ENCODE data around the gene CASR.

The CASR gene

DNA sequence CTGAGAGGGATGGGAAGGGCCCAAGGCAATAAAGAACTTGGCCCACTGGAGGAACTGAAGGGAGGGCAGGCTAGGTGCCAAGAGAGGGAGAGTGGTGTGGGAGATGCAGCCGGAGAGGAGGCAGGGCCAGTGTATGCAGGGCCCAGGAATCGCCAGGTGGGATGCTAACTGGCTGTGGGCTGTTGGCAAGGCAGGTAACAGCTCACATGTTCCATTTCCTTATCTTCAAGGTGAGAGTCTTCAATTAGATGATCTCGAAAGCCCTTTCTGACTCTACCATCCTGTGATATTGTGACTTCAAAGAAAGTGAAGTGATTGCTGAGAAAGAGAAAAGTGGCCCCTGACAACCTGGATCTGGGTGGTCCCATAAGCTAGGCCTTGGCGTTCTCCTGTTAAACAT, 49.0 kb downstream of the CASR start:
- H3K4me1 Mint-ChIP-seq (ENCODE audit: low read depth) = peaks cover 17% of the 10 kb centered on the region
- H3K27ac Mint-ChIP-seq = no peak overlapping the region
- H3K9me3 Mint-ChIP-seq (ENCODE audit: low read depth) = no peaks in the 10 kb centered on the region
- H3K36me3 Mint-ChIP-seq = no peaks in the 10 kb centered on the region
- no peak overlapping the region for H3K4me3 Mint-ChIP-seq
- H3K27me3 Mint-ChIP-seq = peaks cover 3% of the 10 kb centered on the region

GRCh38 chr3:122233101-122233952, 49.9 kb downstream of the CASR start:
- H3K27ac Mint-ChIP-seq = no peak overlapping the region
- peaks cover 17% of the 10 kb centered on the region for H3K4me1 Mint-ChIP-seq (ENCODE audit: low read depth)
- no peaks in the 10 kb centered on the region for H3K9me3 Mint-ChIP-seq (ENCODE audit: low read depth)
- peaks cover 3% of the 10 kb centered on the region for H3K27me3 Mint-ChIP-seq
- no peak overlapping the region for H3K4me3 Mint-ChIP-seq
- no peaks in the 10 kb centered on the region for H3K36me3 Mint-ChIP-seq

- Mint-ChIP-seq H3K27ac (no peak overlapping the region), H3K9me3 (ENCODE audit: low read depth) (no peaks in the 10 kb centered on the region), H3K4me3 (no peak overlapping the region), H3K4me1 (ENCODE audit: low read depth) (peaks cover 17% of the 10 kb centered on the region), H3K27me3 (peaks cover 5% of the 10 kb centered on the region), H3K36me3 (no peaks in the 10 kb centered on the region)
These were observed 50.6 kb downstream of the CASR start for GRCh38 chr3:122234117-122234516.

GRCh38 chr3:122235147-122235546, 51.7 kb downstream of the CASR start:
- H3K36me3 Mint-ChIP-seq = no peaks in the 10 kb centered on the region
- no peaks in the 10 kb centered on the region for H3K9me3 Mint-ChIP-seq (ENCODE audit: low read depth)
- H3K4me1 Mint-ChIP-seq (ENCODE audit: low read depth) = peaks cover 17% of the 10 kb centered on the region
- peaks cover 6% of the 10 kb centered on the region for H3K27me3 Mint-ChIP-seq
- no peak overlapping the region for H3K27ac Mint-ChIP-seq
- no peak overlapping the region for H3K4me3 Mint-ChIP-seq

- Mint-ChIP-seq H3K4me3 (no peak overlapping the region), H3K4me1 (ENCODE audit: low read depth) (no peaks in the 10 kb centered on the region), H3K9me3 (ENCODE audit: low read depth) (no peaks in the 10 kb centered on the region), H3K27ac (no peak overlapping the region), H3K36me3 (no peaks in the 10 kb centered on the region), H3K27me3 (peaks cover 11% of the 10 kb centered on the region)
These were observed 55.6 kb downstream of the CASR start for GRCh38 chr3:122239112-122239511.

DNA sequence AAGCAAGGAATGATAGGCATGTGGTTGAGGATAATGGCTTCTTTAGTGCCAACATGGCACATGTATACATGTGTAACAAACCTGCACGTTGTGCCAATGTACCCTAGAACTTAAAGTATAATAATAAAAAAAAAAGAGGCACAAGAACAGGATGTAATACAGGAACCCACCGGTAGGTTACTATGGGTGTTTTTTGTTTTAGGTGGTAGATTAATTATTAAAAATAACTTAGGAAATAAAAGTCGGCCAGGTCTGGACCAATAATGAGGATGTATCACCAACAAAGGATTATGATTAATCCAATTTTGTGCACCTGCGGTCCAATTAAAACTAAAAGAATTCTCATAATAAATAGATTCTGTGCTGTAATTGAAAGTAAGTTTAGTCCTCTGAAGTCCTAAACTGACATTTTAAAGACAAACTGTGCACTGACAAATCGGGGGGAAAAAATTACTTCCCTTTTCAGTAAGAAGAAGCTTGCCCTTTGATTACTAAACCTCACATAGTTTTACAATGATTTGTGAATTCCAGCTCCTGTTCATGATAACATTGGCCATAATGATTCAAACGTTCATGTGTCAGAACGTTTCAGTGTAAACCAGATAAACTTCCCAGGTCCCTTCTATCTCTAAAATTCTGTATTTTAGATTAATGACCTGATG, 62.2 kb downstream of the CASR start:
- Mint-ChIP-seq H3K36me3 (no peaks in the 10 kb centered on the region), H3K27ac (no peak overlapping the region), H3K4me3 (peak overlapping the region; percentile 42)

DNA sequence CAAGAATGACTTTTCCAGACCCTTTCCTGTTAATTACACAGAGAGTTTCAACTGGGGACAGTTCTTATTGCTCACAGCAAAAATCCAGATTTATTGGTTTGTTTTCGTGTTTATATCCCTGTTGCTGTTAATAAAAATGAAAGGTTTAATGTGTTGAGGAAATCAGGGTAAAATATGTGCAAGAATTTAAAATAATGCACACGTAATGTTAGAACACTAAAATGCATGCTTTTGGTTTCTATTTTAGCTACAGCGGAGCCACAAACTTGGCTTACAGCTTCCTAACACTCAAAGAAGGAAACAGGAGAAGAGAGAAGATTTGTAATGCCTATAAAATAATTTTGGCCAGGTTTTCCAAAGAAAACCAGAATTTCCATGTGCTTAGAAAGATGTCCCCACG, 62.7 kb downstream of the CASR start:
- Mint-ChIP-seq H3K4me1 (ENCODE audit: low read depth) (peaks cover 10% of the 10 kb centered on the region), H3K36me3 (no peaks in the 10 kb centered on the region), H3K27ac (no peak overlapping the region), H3K9me3 (ENCODE audit: low read depth) (no peaks in the 10 kb centered on the region), H3K27me3 (peaks cover 4% of the 10 kb centered on the region), H3K4me3 (peak overlapping the region; percentile 42)

More for the DNA sequence above, 62.2 kb downstream of the CASR start:
- peaks cover 10% of the 10 kb centered on the region for H3K4me1 Mint-ChIP-seq (ENCODE audit: low read depth)
- H3K9me3 Mint-ChIP-seq (ENCODE audit: low read depth) = no peaks in the 10 kb centered on the region
- peaks cover 5% of the 10 kb centered on the region for H3K27me3 Mint-ChIP-seq

GRCh38 chr3:122247087-122247824, 63.8 kb downstream of the CASR start:
- Mint-ChIP-seq H3K4me3 (no peak overlapping the region), H3K27ac (no peak overlapping the region), H3K36me3 (no peaks in the 10 kb centered on the region), H3K4me1 (ENCODE audit: low read depth) (peaks cover 10% of the 10 kb centered on the region), H3K27me3 (peaks cover 4% of the 10 kb centered on the region), H3K9me3 (ENCODE audit: low read depth) (no peaks in the 10 kb centered on the region)

DNA sequence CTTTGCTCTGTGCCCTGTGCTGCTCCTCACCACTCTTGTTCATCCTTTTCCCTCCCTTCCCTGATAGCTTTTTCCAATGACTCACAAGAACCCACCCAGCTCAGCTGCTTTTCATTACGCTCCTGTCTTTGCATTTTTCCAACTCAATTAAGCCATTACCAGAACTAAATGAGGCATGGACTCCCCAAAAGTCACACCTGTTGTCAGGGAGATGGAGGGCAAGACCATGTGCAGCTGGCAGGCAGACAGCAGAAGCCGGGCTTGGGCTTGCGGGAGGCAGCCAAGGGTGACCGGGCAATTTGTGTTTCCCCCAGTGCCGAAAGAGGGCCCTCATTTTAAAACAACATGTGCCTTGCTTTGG, 64.3 kb downstream of the CASR start:
- Mint-ChIP-seq H3K9me3 (ENCODE audit: low read depth) (no peaks in the 10 kb centered on the region), H3K27me3 (peaks cover 4% of the 10 kb centered on the region), H3K27ac (no peak overlapping the region), H3K36me3 (no peaks in the 10 kb centered on the region), H3K4me3 (no peak overlapping the region), H3K4me1 (ENCODE audit: low read depth) (peaks cover 10% of the 10 kb centered on the region)

- Mint-ChIP-seq H3K4me1 (ENCODE audit: low read depth) (peaks cover 4% of the 10 kb centered on the region), H3K27ac (no peak overlapping the region), H3K9me3 (ENCODE audit: low read depth) (no peaks in the 10 kb centered on the region), H3K27me3 (peaks cover 2% of the 10 kb centered on the region), H3K4me3 (no peak overlapping the region), H3K36me3 (no peaks in the 10 kb centered on the region)
These were observed 68.0 kb downstream of the CASR start for GRCh38 chr3:122251428-122251827.

DNA sequence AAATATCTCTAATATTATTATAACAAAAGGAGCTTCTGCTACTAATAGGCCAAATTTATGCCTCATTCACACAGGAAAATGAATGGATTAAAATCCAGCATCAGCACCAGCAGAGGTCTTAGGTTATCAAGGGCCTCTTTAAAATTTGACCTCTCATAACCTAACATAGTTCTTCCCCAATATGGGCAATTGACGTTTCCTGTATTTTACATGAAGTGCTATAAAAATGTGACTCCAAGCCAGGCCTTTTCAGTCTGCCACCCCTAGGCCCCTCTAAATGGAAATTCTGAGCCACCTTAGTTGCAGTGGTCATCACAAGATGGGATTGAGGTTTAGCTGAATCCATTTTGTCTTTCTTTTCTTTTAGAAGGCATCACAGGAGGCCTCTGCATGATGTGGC, 70.1 kb downstream of the CASR start:
- Mint-ChIP-seq H3K27ac (no peak overlapping the region), H3K4me3 (no peak overlapping the region), H3K4me1 (ENCODE audit: low read depth) (peaks cover 5% of the 10 kb centered on the region), H3K9me3 (ENCODE audit: low read depth) (no peaks in the 10 kb centered on the region), H3K27me3 (peaks cover 2% of the 10 kb centered on the region), H3K36me3 (no peaks in the 10 kb centered on the region)

GRCh38 chr3:122255757-122256439, 72.4 kb downstream of the CASR start:
- Mint-ChIP-seq H3K36me3 (no peaks in the 10 kb centered on the region), H3K4me1 (ENCODE audit: low read depth) (peaks cover 9% of the 10 kb centered on the region), H3K27me3 (peaks cover 2% of the 10 kb centered on the region), H3K4me3 (no peak overlapping the region), H3K27ac (no peak overlapping the region), H3K9me3 (ENCODE audit: low read depth) (no peaks in the 10 kb centered on the region)

DNA sequence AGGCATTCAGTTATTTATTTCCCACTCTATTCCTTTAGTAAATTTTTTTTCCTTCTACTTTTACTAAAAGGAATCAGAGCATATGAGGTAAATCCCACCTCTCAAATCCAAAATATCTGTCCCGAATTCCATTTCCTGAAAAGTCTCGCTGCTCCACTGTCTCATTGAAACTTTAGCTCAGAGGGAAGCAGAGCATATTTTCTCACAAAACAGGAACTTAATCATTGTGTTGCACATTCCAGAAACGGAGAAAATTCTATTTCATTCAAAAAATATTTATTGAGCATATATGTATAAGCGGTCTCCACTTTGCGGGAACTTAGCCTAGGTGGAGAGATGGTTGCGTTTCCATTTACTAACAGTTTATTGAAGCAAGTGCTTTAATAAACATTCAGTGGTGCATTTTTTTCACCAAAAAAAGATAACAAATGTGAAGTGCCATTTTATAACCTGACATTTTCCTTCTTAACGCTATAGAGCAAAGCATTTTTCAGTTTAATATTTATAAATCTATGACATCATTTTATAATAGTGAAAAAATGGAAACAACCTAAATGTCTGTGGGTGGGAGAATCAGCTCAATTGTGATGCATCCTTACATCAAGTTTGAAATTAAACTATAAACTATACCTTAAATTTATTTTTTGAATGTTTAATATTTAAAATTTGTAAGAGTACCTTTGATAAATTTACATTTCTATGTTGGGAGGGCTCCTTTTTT, 74.3 kb downstream of the CASR start:
- H3K36me3 Mint-ChIP-seq = no peaks in the 10 kb centered on the region
- peaks cover 5% of the 10 kb centered on the region for H3K27me3 Mint-ChIP-seq
- H3K9me3 Mint-ChIP-seq (ENCODE audit: low read depth) = no peaks in the 10 kb centered on the region
- no peak overlapping the region for H3K4me3 Mint-ChIP-seq
- H3K27ac Mint-ChIP-seq = no peak overlapping the region
- H3K4me1 Mint-ChIP-seq (ENCODE audit: low read depth) = peaks cover 9% of the 10 kb centered on the region

DNA sequence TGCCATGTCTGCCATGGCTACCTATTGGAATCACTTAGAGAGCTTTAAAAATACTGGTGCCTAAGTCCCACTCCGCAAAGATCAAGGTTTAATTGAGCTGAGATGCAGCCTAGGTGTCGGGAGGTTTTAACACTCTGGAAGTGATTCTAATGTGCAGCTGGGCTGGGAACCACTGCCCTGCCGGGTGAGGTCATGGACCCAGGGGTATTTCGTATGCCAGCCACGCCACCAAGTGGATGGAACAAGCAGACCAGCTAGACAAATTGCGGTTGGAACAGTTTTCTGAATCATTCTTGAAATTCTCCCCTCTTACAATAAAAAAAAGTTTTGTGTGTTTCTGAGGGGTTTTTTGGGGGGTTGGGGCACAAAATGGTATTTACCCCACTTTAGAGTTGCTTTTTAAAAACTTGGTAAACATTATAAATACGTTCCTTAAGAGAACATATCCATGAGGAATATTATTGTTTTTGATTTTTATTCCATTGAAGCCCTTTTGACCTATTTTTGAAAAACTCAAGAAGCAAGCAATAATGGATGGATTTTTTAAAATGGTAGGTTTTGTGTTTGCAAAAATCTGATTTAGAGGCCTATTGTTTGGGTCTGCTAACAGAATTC, 75.4 kb downstream of the CASR start:
- H3K27ac Mint-ChIP-seq = no peak overlapping the region
- H3K27me3 Mint-ChIP-seq = peaks cover 7% of the 10 kb centered on the region
- H3K36me3 Mint-ChIP-seq = no peaks in the 10 kb centered on the region
- H3K9me3 Mint-ChIP-seq (ENCODE audit: low read depth) = no peaks in the 10 kb centered on the region
- H3K4me1 Mint-ChIP-seq (ENCODE audit: low read depth) = peaks cover 9% of the 10 kb centered on the region
- no peak overlapping the region for H3K4me3 Mint-ChIP-seq
